Loucy (cell line): ENCODE measurements around the gene RRAS2.

Experiments used
- H2AFZ ChIP-seq: fragments of 200-600 bp; sonication (generic); 2 replicates; pipeline ENCODE4 v1.6.0; 2016; ENCODE audit warnings: antibody characterized with exemption, mild to moderate bottlenecking, low read length, moderate library complexity
- H3F3A ChIP-seq: fragments of 200-600 bp; 2 replicates; pipeline ENCODE4 v1.6.0; 2016; ENCODE audit warnings: antibody characterized with exemption, low read depth, mild to moderate bottlenecking
- H3K27me3 ChIP-seq: fragments of 200-600 bp; sonication (generic); 2 replicates; pipeline ENCODE4 v1.6.1; 2014; ENCODE audit warnings: low read length, mild to moderate bottlenecking; ENCODE audit not compliant: insufficient read depth, poor library complexity, severe bottlenecking
- H3K36me3 ChIP-seq: fragments of 200-600 bp; sonication (generic); 2 replicates; pipeline ENCODE4 v1.6.1; 2016; ENCODE audit warnings: low read length; ENCODE audit not compliant: insufficient read depth
- H3K4me1 ChIP-seq: fragments of 200-600 bp; sonication (generic); 2 replicates; pipeline ENCODE4 v1.5.1; 2014; ENCODE audit warnings: low read length, mild to moderate bottlenecking; ENCODE audit not compliant: insufficient read depth, poor library complexity, severe bottlenecking
- H3K4me2 ChIP-seq: fragments of 200-600 bp; sonication (generic); 2 replicates; pipeline ENCODE4 v1.6.0; 2014; ENCODE audit warnings: antibody characterized with exemption, low read length, low read depth, mild to moderate bottlenecking; ENCODE audit not compliant: poor library complexity, severe bottlenecking
- H3K4me3 ChIP-seq: fragments of 200-600 bp; sonication (generic); 2 replicates; pipeline ENCODE4 v1.5.1; 2014; ENCODE audit warnings: low read length, mild to moderate bottlenecking, mixed read lengths; ENCODE audit not compliant: poor library complexity, severe bottlenecking
- H3K79me2 ChIP-seq: fragments of 200-600 bp; sonication (generic); 2 replicates; pipeline ENCODE4 v1.6.1; 2014; ENCODE audit warnings: low read length; ENCODE audit not compliant: insufficient read depth
- H3K9ac ChIP-seq: fragments of 200-600 bp; sonication (generic); 2 replicates; pipeline ENCODE4 v1.6.0; 2014; ENCODE audit warnings: mild to moderate bottlenecking, low read depth, low read length, moderate library complexity; ENCODE audit not compliant: poor library complexity, severe bottlenecking
- H3K9me2 ChIP-seq: fragments of 200-600 bp; sonication (generic); replicated peaks from 2 replicates; pipeline ENCODE4 v1.6.1; 2016; ENCODE audit warnings: low read depth, low read length, mixed read lengths
- H3K9me3 ChIP-seq: fragments of 200-600 bp; sonication (generic); 2 replicates; pipeline ENCODE4 v1.6.1; 2014; ENCODE audit warnings: mild to moderate bottlenecking, antibody characterized with exemption, low read length, low read depth; ENCODE audit not compliant: insufficient read depth
- H4K20me1 ChIP-seq: fragments of 200-600 bp; sonication (generic); 2 replicates; pipeline ENCODE4 v1.6.0; 2014; ENCODE audit warnings: antibody characterized with exemption, low read length, mild to moderate bottlenecking; ENCODE audit not compliant: insufficient read depth, poor library complexity, severe bottlenecking
- EZH2phosphoT487 ChIP-seq: fragments of 200-600 bp; IDR thresholded peaks from 2 replicates; pipeline ENCODE4 v1.6.1; 2018; ENCODE audit warnings: antibody characterized with exemption, mild to moderate bottlenecking, moderate library complexity, borderline replicate concordance
- TF ChIP-seq, protein P1 (sequence below): fragments of 200-600 bp; sonication (generic); conservative IDR thresholded peaks from 2 replicates; pipeline ENCODE4 v1.5.1; 2014; ENCODE audit warnings: mild to moderate bottlenecking, antibody characterized with exemption, low read length

Gene RRAS2

DNA sequence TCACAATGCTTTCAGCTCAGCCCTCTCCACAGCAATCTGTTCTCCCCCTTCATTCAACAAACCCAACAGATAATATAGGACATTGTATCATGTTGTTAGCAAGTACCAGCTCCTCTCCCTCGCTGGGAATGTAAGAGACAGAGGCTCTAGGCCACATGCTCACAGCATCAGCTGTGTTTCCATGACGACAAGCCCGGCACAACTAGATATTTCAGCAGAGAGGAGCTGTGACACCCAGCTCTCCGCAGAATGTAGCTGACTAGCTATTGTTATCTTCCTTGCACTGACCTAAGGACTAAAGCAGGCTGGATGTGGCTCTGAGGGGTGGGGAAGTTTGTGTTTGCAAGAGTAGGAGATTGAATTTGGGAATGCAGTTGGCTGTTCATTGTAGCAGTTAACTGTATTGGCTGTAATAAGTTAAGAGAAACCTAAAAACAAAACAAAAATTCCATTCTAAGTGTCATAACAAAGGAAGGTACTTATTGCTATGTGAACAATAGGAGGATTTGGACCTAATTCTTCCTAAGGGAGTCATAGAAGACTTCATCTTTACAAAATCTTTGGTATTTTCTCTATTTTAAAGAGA is 28.0 kb upstream of the RRAS2 start:
- H2AFZ ChIP-seq, result no peak overlapping the region

DNA sequence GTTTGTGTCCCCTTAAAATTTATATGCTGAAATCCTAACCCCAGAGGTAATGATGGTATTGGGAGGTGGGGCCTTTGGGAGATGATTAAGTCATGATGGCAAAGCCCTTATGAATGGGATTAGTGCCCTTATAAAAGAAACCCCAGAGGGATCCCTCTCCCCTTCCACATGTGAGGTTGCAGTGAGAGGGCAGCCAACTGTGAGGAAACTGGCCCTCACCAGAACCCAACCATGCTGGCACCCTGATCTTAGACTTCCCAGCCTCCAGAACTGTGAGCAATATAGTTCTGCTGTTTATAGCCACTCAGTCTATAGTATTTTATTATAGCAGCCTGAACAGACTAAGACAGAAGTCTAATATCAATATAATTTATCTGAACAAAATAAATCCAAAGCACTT is 27.1 kb upstream of the RRAS2 start:
- no peak overlapping the region for H3K9ac ChIP-seq
- H3K36me3 ChIP-seq, result no peaks in the 10 kb centered on the region
- TF ChIP-seq, protein P1, sequence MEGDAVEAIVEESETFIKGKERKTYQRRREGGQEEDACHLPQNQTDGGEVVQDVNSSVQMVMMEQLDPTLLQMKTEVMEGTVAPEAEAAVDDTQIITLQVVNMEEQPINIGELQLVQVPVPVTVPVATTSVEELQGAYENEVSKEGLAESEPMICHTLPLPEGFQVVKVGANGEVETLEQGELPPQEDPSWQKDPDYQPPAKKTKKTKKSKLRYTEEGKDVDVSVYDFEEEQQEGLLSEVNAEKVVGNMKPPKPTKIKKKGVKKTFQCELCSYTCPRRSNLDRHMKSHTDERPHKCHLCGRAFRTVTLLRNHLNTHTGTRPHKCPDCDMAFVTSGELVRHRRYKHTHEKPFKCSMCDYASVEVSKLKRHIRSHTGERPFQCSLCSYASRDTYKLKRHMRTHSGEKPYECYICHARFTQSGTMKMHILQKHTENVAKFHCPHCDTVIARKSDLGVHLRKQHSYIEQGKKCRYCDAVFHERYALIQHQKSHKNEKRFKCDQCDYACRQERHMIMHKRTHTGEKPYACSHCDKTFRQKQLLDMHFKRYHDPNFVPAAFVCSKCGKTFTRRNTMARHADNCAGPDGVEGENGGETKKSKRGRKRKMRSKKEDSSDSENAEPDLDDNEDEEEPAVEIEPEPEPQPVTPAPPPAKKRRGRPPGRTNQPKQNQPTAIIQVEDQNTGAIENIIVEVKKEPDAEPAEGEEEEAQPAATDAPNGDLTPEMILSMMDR, result no peak
- TF ChIP-seq EZH2phosphoT487, result no peak
- no peaks in the 10 kb centered on the region for H4K20me1 ChIP-seq
- H2AFZ ChIP-seq, result no peak overlapping the region
- peaks cover 19% of the 10 kb centered on the region for H3K27me3 ChIP-seq
- no peaks in the 10 kb centered on the region for H3K9me2 ChIP-seq
- no peak overlapping the region for H3K4me2 ChIP-seq
- no peaks in the 10 kb centered on the region for H3F3A ChIP-seq
- H3K79me2 ChIP-seq, result no peaks in the 10 kb centered on the region
- no peaks in the 10 kb centered on the region for H3K4me1 ChIP-seq
- H3K9me3 ChIP-seq, result no peaks in the 10 kb centered on the region
- no peak overlapping the region for H3K4me3 ChIP-seq

More for the DNA sequence above, 28.0 kb upstream of the RRAS2 start:
- Histone ChIP-seq H3F3A (no peaks in the 10 kb centered on the region), H4K20me1 (no peaks in the 10 kb centered on the region), H3K4me3 (no peak overlapping the region), H3K9ac (no peak overlapping the region), H3K9me2 (no peaks in the 10 kb centered on the region), H3K27me3 (peaks cover 10% of the 10 kb centered on the region), H3K36me3 (no peaks in the 10 kb centered on the region), H3K4me2 (no peak overlapping the region), H3K4me1 (no peaks in the 10 kb centered on the region), H3K9me3 (no peaks in the 10 kb centered on the region), H3K79me2 (no peaks in the 10 kb centered on the region)
- TF ChIP-seq, protein P1, result no peak
- TF ChIP-seq EZH2phosphoT487, result no peak

DNA sequence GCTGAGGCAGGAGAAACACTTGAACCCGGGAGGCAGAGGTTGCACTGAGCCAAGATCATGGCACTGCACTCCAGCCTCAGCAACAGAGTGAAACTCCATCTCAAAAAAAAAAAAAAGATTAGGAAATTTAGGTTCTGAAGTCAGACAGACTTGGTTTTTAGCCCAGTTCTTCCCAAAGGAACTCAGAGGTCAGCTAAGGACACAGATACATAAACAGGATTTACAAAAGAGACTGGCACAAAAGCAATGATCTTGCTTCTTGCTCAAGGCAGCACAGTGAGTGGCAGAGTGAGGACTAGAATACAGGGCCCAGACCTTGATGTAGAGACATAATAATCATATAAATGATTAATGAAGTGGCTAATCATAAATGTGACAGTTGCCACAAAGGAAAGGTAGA is 25.4 kb upstream of the RRAS2 start:
- Histone ChIP-seq H3K9me3 (no peaks in the 10 kb centered on the region), H3F3A (no peaks in the 10 kb centered on the region), H2AFZ (no peak overlapping the region), H3K79me2 (no peaks in the 10 kb centered on the region), H4K20me1 (no peaks in the 10 kb centered on the region), H3K9ac (no peak overlapping the region), H3K9me2 (no peaks in the 10 kb centered on the region), H3K27me3 (peaks cover 36% of the 10 kb centered on the region), H3K4me1 (peaks cover 6% of the 10 kb centered on the region), H3K36me3 (no peaks in the 10 kb centered on the region), H3K4me2 (no peak overlapping the region), H3K4me3 (no peak overlapping the region)
- TF ChIP-seq, protein P1, result no peak
- no peak for TF ChIP-seq EZH2phosphoT487
